Measurements from ENCODE around the gene DHRS11.

The DHRS11 gene

GRCh38 chr17:36575028-36575427, 16.7 kb upstream of the DHRS11 start:
- DNase-seq (ENCODE audit: low spot score), result no peak
- TF ChIP-seq CTCF (IDR thresholded peaks at IDR 0.05; ENCODE audit: extremely low read depth, insufficient read depth, missing control alignments), result no peak
- in situ Hi-C loops (cut with MboI; ENCODE audit: low pct_unique_long_range_greater_than_20kb, low sequenced_read_pairs, unreplicated experiment), result no loop called here

GRCh38 chr17:36576793-36577192, 14.9 kb upstream of the DHRS11 start:
- in situ Hi-C loops (cut with MboI; ENCODE audit: low pct_unique_long_range_greater_than_20kb, low sequenced_read_pairs, unreplicated experiment), result no loop called here
- no peak for DNase-seq (ENCODE audit: low spot score)
- TF ChIP-seq CTCF (IDR thresholded peaks at IDR 0.05; ENCODE audit: extremely low read depth, insufficient read depth, missing control alignments), result no peak

GRCh38 chr17:36578671-36579070, 13.0 kb upstream of the DHRS11 start:
- TF ChIP-seq CTCF (IDR thresholded peaks at IDR 0.05; ENCODE audit: extremely low read depth, insufficient read depth, missing control alignments), result no peak
- no peak for DNase-seq (ENCODE audit: low spot score)
- in situ Hi-C loops (cut with MboI; ENCODE audit: low pct_unique_long_range_greater_than_20kb, low sequenced_read_pairs, unreplicated experiment), result no loop called here

GRCh38 chr17:36583787-36584186, 7.9 kb upstream of the DHRS11 start:
- no peak for TF ChIP-seq CTCF (IDR thresholded peaks at IDR 0.05; ENCODE audit: extremely low read depth, insufficient read depth, missing control alignments)
- no peak for DNase-seq (ENCODE audit: low spot score)
- in situ Hi-C loops (cut with MboI; ENCODE audit: low pct_unique_long_range_greater_than_20kb, low sequenced_read_pairs, unreplicated experiment), result no loop called here

- DNase-seq (ENCODE audit: low spot score), result no peak
- in situ Hi-C loops (cut with MboI; ENCODE audit: low pct_unique_long_range_greater_than_20kb, low sequenced_read_pairs, unreplicated experiment), result no loop called here
- no peak for TF ChIP-seq CTCF (IDR thresholded peaks at IDR 0.05; ENCODE audit: extremely low read depth, insufficient read depth, missing control alignments)
These were observed 5.5 kb upstream of the DHRS11 start for GRCh38 chr17:36586138-36586537.

GRCh38 chr17:36590082-36590481, 1.6 kb upstream of the DHRS11 start:
- in situ Hi-C loops (cut with MboI; ENCODE audit: low pct_unique_long_range_greater_than_20kb, low sequenced_read_pairs, unreplicated experiment), result no loop called here
- TF ChIP-seq CTCF (IDR thresholded peaks at IDR 0.05; ENCODE audit: extremely low read depth, insufficient read depth, missing control alignments), result no peak
- no peak for DNase-seq (ENCODE audit: low spot score)

GRCh38 chr17:36592316-36592715, 637 bp downstream of the DHRS11 start:
- DNase-seq (ENCODE audit: low spot score), result no peak
- TF ChIP-seq CTCF (IDR thresholded peaks at IDR 0.05; ENCODE audit: extremely low read depth, insufficient read depth, missing control alignments), result no peak
- in situ Hi-C loops (cut with MboI; ENCODE audit: low pct_unique_long_range_greater_than_20kb, low sequenced_read_pairs, unreplicated experiment), result no loop called here

Measured in GM13977 (cell line).